HEK293 (cell line): ENCODE data around the gene ASB16.

Source experiments
- CTCF ChIA-PET: fragments of 350-600 bp; formaldehyde crosslinking; extraction: SDS; loops from one replicate; lab custom pipeline; 2021; ENCODE audit warnings: antibody characterized with exemption; lab: Yijun Ruan, JAX
- POLR2A ChIA-PET: fragments of 300-600 bp; formaldehyde crosslinking; extraction: SDS; loops from one replicate; lab custom pipeline; 2020; ENCODE audit warnings: antibody characterized with exemption, inconsistent platforms; lab: Yijun Ruan, JAX
- H3K27ac ChIP-seq: fragments of 200-500 bp; sonication (Bioruptor generic); 2 replicates; pipeline ENCODE4 v1.5.1; 2014; ENCODE audit warnings: low read depth, low read length, control low read depth, inconsistent platforms; ENCODE audit errors: extremely low read depth
- H3K36me3 ChIP-seq, 2 experiments: fragments of 200-500 bp in 1 of 2; sonication (Bioruptor generic) in 1 of 2; 1 replicate in 1 of 2; 2 replicates in 1 of 2; pipeline ENCODE4 v1.5.1; 2014 to 2017; ENCODE audit warnings: inconsistent platforms in 2 of 2, low read length in 2 of 2; ENCODE audit not compliant: control insufficient read depth in 2 of 2, insufficient read depth in 1 of 2
- H3K4me1 ChIP-seq: fragments of 200-500 bp; sonication (Bioruptor generic); 2 replicates; pipeline ENCODE4 v1.5.1; 2014; ENCODE audit warnings: mild to moderate bottlenecking, low read length, inconsistent platforms; ENCODE audit not compliant: control insufficient read depth, insufficient read depth
- H3K4me3 ChIP-seq: 2 replicates; pipeline ENCODE4 v1.5.1; 2011; ENCODE audit warnings: low read depth, mild to moderate bottlenecking, control low read depth, low read length, moderate library complexity
- H3K9me3 ChIP-seq: fragments of 200-500 bp; sonication (Bioruptor generic); 2 replicates; pipeline ENCODE4 v1.5.1; 2014; ENCODE audit warnings: low read depth, low read length, inconsistent platforms; ENCODE audit not compliant: control insufficient read depth, insufficient read depth
- KLF9 ChIP-seq: fragments of 450-650 bp; formaldehyde crosslinking; IDR thresholded peaks from 2 replicates; pipeline ENCODE4 v1.5.1; 2016; ENCODE audit warnings: missing biosample characterization, missing genetic modification characterization, low read depth
- PRDM1 ChIP-seq: fragments of 450-650 bp; formaldehyde crosslinking; IDR thresholded peaks from 2 replicates; pipeline ENCODE4; 2016; ENCODE audit warnings: missing biosample characterization, missing genetic modification characterization
- RBAK ChIP-seq: fragments of 450-650 bp; formaldehyde crosslinking; IDR thresholded peaks from 2 replicates; pipeline ENCODE4 v1.5.1; 2016; ENCODE audit warnings: missing biosample characterization, missing genetic modification characterization
- ZBTB20 ChIP-seq: fragments of 450-650 bp; formaldehyde crosslinking; IDR thresholded peaks from 2 replicates; pipeline ENCODE4 v1.5.1; 2016; ENCODE audit warnings: missing biosample characterization, missing genetic modification characterization
- ZBTB48 ChIP-seq: fragments of 450-650 bp; formaldehyde crosslinking; IDR thresholded peaks from 2 replicates; pipeline ENCODE4 v1.5.1; 2016; ENCODE audit warnings: missing biosample characterization, missing genetic modification characterization
- ZFHX2 ChIP-seq: fragments of 450-650 bp; formaldehyde crosslinking; conservative IDR thresholded peaks from 2 replicates; pipeline ENCODE4 v1.5.1; 2016; ENCODE audit warnings: missing biosample characterization, missing genetic modification characterization
- ZNF114 ChIP-seq: fragments of 450-650 bp; formaldehyde crosslinking; IDR thresholded peaks from 2 replicates; pipeline ENCODE4 v1.5.0; 2017; ENCODE audit warnings: missing biosample characterization, missing genetic modification characterization
- ZNF140 ChIP-seq: fragments of 450-650 bp; formaldehyde crosslinking; IDR thresholded peaks from 2 replicates; pipeline ENCODE4 v1.5.1; 2016; ENCODE audit warnings: missing biosample characterization, missing genetic modification characterization
- ZNF23 ChIP-seq: fragments of 450-650 bp; formaldehyde crosslinking; IDR thresholded peaks from 2 replicates; pipeline ENCODE4 v1.5.1; 2016; ENCODE audit warnings: missing biosample characterization, missing genetic modification characterization, borderline replicate concordance
- ZNF37A ChIP-seq: fragments of 450-650 bp; IDR thresholded peaks from 2 replicates; pipeline ENCODE4 v1.5.1; 2018; ENCODE audit warnings: missing biosample characterization, missing genetic modification characterization
- ZNF558 ChIP-seq: fragments of 450-650 bp; formaldehyde crosslinking; IDR thresholded peaks from 2 replicates; pipeline ENCODE4 v1.5.1; 2016; ENCODE audit warnings: missing biosample characterization, missing genetic modification characterization
- ZNF610 ChIP-seq: fragments of 450-650 bp; formaldehyde crosslinking; IDR thresholded peaks from 2 replicates; pipeline ENCODE4 v1.5.1; 2016; ENCODE audit warnings: missing biosample characterization, missing genetic modification characterization, borderline replicate concordance
- ZNF654 ChIP-seq: fragments of 450-650 bp; formaldehyde crosslinking; IDR thresholded peaks from 2 replicates; pipeline ENCODE4 v1.5.1; 2016; ENCODE audit warnings: low read depth, missing biosample characterization, missing genetic modification characterization
- ZNF776 ChIP-seq: fragments of 450-650 bp; formaldehyde crosslinking; IDR thresholded peaks from 2 replicates; pipeline ENCODE4 v1.5.0; 2017; ENCODE audit warnings: missing biosample characterization, missing genetic modification characterization, borderline replicate concordance
- ZNF843 ChIP-seq: fragments of 450-650 bp; formaldehyde crosslinking; IDR thresholded peaks from 2 replicates; pipeline ENCODE4 v1.5.1; 2016; ENCODE audit warnings: missing biosample characterization, missing genetic modification characterization
- ZSCAN30 ChIP-seq: fragments of 450-650 bp; IDR thresholded peaks from 2 replicates; pipeline ENCODE4 v1.5.1; 2018; ENCODE audit warnings: missing biosample characterization, mild to moderate bottlenecking, missing genetic modification characterization, moderate library complexity
- TF ChIP-seq, protein P1 (sequence below): fragments of 450-650 bp; formaldehyde crosslinking; IDR thresholded peaks from 2 replicates; pipeline ENCODE4 v1.5.1; 2016; ENCODE audit warnings: missing biosample characterization, missing genetic modification characterization, borderline replicate concordance
- TF ChIP-seq, protein P2 (sequence below): fragments of 450-650 bp; formaldehyde crosslinking; IDR thresholded peaks from 2 replicates; pipeline ENCODE4 v1.5.1; 2016; ENCODE audit warnings: missing biosample characterization, missing genetic modification characterization, borderline replicate concordance
- TF ChIP-seq, protein P3 (sequence below): fragments of 450-650 bp; formaldehyde crosslinking; IDR thresholded peaks from 2 replicates; pipeline ENCODE4 v1.5.1; 2016; ENCODE audit warnings: missing biosample characterization, missing genetic modification characterization
- TF ChIP-seq, protein P4 (sequence below): fragments of 450-650 bp; formaldehyde crosslinking; IDR thresholded peaks from 2 replicates; pipeline ENCODE4 v1.5.1; 2016; ENCODE audit warnings: missing biosample characterization, missing genetic modification characterization

Gene ASB16

DNA sequence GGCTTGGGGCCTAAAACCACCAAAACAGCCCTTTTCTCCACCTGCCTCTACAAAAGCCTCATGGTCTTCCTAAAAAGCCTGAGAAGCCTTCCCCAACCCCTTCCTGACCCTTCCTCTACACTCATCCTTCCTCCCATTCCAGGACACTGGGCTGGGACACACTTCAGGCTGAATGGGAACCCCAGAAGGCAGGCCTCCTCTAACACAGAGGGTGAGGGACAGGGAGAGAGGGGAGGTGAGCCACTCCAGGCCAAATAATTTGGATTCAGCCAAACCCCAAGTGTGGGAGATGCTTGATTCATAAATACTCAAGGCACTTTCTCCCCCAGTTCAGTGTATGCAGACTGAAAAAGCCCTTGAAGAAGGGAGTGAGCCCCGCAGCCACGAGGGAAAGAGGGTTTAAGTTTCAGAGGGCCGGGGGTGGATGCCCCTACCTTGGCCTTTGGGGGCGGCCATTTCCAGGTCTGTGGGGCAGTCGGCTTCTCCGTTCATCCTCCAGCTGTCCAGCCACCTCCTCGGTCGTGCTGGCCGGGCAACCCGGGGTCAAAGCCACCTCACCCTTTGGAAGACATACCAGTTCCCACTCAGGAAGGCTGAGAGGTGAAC, 47.3 kb downstream of the ASB16 start:
- H3K9me3 ChIP-seq = no peaks in the 10 kb centered on the region
- peak overlapping the region; percentile 79 for H3K4me3 ChIP-seq
- peaks cover 9% of the 10 kb centered on the region for H3K4me1 ChIP-seq
- H3K36me3 ChIP-seq = peaks cover 14 to 46% of the 10 kb centered on the region in 2 experiments; a peak in 2 of 3 replicates
- TF ChIP-seq ZNF23 (no peak), ZFHX2 (peak; percentile 3; the same call in 1 of the 2 replicates), ZBTB48 (0 out of 2 replicates have a peak, but pooled peaks have one; percentile 39), KLF9 (tag by site-specific recombination) (0 out of 2 replicates have a peak, but pooled peaks have one; percentile 18), ZNF114 (tag by site-specific recombination) (no peak), ZNF140 (tag by site-specific recombination) (no peak), ZNF843 (tag by site-specific recombination) (no peak), ZBTB20 (tag by site-specific recombination) (0 out of 2 replicates have a peak, but pooled peaks have one; percentile 14), ZNF558 (tag by site-specific recombination) (no peak)
- TF ChIP-seq, protein P1, sequence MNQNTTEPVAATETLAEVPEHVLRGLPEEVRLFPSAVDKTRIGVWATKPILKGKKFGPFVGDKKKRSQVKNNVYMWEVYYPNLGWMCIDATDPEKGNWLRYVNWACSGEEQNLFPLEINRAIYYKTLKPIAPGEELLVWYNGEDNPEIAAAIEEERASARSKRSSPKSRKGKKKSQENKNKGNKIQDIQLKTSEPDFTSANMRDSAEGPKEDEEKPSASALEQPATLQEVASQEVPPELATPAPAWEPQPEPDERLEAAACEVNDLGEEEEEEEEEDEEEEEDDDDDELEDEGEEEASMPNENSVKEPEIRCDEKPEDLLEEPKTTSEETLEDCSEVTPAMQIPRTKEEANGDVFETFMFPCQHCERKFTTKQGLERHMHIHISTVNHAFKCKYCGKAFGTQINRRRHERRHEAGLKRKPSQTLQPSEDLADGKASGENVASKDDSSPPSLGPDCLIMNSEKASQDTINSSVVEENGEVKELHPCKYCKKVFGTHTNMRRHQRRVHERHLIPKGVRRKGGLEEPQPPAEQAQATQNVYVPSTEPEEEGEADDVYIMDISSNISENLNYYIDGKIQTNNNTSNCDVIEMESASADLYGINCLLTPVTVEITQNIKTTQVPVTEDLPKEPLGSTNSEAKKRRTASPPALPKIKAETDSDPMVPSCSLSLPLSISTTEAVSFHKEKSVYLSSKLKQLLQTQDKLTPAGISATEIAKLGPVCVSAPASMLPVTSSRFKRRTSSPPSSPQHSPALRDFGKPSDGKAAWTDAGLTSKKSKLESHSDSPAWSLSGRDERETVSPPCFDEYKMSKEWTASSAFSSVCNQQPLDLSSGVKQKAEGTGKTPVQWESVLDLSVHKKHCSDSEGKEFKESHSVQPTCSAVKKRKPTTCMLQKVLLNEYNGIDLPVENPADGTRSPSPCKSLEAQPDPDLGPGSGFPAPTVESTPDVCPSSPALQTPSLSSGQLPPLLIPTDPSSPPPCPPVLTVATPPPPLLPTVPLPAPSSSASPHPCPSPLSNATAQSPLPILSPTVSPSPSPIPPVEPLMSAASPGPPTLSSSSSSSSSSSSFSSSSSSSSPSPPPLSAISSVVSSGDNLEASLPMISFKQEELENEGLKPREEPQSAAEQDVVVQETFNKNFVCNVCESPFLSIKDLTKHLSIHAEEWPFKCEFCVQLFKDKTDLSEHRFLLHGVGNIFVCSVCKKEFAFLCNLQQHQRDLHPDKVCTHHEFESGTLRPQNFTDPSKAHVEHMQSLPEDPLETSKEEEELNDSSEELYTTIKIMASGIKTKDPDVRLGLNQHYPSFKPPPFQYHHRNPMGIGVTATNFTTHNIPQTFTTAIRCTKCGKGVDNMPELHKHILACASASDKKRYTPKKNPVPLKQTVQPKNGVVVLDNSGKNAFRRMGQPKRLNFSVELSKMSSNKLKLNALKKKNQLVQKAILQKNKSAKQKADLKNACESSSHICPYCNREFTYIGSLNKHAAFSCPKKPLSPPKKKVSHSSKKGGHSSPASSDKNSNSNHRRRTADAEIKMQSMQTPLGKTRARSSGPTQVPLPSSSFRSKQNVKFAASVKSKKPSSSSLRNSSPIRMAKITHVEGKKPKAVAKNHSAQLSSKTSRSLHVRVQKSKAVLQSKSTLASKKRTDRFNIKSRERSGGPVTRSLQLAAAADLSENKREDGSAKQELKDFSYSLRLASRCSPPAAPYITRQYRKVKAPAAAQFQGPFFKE (tag by site-specific recombination) = no peak
- H3K27ac ChIP-seq = peak overlapping the region; percentile 73
- ChIA-PET POLR2A (interaction anchor here (0.5 to 1.5 kb wide), 21 partner anchors 8 to 385 kb away, joined by 3 to 13 read pairs (median 4); partner anchors contain the start of genes ATXN7L3, HDAC5, MPP3 and RUNDC3A), CTCF (interaction anchor here (0.6 to 4.4 kb wide), 13 partner anchors 10 to 558 kb away, joined by 3 to 33 read pairs (median 4); partner anchors contain the start of genes ATXN7L3 and GRN)

DNA sequence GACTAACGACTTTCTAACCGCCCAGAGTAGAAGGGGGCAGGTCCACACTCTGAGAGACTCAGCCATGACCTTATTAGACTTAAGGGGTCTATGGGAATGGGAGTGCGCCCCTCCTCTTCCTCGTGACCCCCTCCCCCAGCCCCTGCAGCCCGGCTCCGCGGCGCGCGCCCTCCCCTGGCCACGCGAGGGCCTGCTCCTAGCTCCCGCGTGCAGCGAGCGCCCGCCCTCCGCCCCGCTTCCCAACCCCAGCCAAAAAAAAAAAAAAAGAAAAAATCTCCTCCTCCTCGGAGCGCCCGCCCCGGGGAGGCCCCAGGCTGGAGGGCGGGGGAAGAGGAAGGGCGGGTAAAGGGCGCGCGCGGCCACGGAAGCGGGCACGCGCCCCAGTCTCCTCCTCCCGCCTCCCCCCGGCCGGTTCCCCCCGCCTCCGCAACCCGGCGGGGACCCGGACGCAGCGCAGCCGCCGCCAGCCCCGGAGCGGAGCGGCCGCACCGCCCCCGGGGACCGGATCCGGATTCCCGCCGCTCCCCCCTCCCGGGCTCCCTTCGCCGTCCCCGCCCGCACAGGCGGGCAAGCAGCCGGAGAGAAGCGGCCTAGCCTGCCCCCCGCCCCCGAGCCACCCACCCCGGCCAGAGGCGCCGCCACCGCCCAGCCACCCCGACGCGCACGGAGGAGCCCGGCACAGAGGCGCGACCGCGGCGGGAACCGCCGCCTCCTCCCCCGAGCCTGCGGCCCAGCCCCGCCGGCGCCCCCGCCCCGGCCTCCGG, 48.0 kb downstream of the ASB16 start:
- peaks cover 11% of the 10 kb centered on the region for H3K4me1 ChIP-seq
- H3K4me3 ChIP-seq = peak overlapping the region; percentile 79
- H3K36me3 ChIP-seq = peaks cover 14 to 39% of the 10 kb centered on the region in 2 experiments; a peak in 2 of 3 replicates
- ChIA-PET POLR2A (interaction anchor here (0.5 to 1.3 kb wide), 18 partner anchors 9 to 386 kb away, joined by 3 to 13 read pairs (median 4); partner anchors contain the start of genes HDAC5, MPP3, RUNDC3A and SLC25A39), CTCF (interaction anchor here (0.6 to 4.4 kb wide), 9 partner anchors 11 to 122 kb away, joined by 3 to 33 read pairs (median 3); partner anchors contain the start of gene ATXN7L3)
- H3K9me3 ChIP-seq = no peaks in the 10 kb centered on the region
- peak overlapping the region; percentile 100 for H3K27ac ChIP-seq
- no peak for TF ChIP-seq PRDM1
- no peak for TF ChIP-seq ZNF610
- no peak for TF ChIP-seq ZNF776
- TF ChIP-seq, protein P2, sequence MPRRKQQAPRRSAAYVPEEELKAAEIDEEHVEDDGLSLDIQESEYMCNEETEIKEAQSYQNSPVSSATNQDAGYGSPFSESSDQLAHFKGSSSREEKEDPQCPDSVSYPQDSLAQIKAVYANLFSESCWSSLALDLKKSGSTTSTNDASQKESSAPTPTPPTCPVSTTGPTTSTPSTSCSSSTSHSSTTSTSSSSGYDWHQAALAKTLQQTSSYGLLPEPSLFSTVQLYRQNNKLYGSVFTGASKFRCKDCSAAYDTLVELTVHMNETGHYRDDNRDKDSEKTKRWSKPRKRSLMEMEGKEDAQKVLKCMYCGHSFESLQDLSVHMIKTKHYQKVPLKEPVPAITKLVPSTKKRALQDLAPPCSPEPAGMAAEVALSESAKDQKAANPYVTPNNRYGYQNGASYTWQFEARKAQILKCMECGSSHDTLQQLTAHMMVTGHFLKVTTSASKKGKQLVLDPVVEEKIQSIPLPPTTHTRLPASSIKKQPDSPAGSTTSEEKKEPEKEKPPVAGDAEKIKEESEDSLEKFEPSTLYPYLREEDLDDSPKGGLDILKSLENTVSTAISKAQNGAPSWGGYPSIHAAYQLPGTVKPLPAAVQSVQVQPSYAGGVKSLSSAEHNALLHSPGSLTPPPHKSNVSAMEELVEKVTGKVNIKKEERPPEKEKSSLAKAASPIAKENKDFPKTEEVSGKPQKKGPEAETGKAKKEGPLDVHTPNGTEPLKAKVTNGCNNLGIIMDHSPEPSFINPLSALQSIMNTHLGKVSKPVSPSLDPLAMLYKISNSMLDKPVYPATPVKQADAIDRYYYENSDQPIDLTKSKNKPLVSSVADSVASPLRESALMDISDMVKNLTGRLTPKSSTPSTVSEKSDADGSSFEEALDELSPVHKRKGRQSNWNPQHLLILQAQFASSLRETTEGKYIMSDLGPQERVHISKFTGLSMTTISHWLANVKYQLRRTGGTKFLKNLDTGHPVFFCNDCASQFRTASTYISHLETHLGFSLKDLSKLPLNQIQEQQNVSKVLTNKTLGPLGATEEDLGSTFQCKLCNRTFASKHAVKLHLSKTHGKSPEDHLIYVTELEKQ (tag by site-specific recombination) = no peak
- TF ChIP-seq, protein P3, sequence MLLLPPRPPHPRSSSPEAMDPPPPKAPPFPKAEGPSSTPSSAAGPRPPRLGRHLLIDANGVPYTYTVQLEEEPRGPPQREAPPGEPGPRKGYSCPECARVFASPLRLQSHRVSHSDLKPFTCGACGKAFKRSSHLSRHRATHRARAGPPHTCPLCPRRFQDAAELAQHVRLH (tag by site-specific recombination) = no peak
- TF ChIP-seq RBAK (tag by site-specific recombination) = no peak
- TF ChIP-seq ZNF37A = no peak
- no peak for TF ChIP-seq ZSCAN30
- TF ChIP-seq ZNF654 (tag by site-specific recombination) = no peak
- TF ChIP-seq, protein P4, sequence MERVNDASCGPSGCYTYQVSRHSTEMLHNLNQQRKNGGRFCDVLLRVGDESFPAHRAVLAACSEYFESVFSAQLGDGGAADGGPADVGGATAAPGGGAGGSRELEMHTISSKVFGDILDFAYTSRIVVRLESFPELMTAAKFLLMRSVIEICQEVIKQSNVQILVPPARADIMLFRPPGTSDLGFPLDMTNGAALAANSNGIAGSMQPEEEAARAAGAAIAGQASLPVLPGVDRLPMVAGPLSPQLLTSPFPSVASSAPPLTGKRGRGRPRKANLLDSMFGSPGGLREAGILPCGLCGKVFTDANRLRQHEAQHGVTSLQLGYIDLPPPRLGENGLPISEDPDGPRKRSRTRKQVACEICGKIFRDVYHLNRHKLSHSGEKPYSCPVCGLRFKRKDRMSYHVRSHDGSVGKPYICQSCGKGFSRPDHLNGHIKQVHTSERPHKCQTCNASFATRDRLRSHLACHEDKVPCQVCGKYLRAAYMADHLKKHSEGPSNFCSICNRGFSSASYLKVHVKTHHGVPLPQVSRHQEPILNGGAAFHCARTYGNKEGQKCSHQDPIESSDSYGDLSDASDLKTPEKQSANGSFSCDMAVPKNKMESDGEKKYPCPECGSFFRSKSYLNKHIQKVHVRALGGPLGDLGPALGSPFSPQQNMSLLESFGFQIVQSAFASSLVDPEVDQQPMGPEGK = peak; percentile 63; the same call in 1 of the 2 replicates
